Gastroesophageal sphincter (tissue), 4 donors: ENCODE data around the gene AATK. TPM values are rescaled to one million over a fixed set of nuclear protein-coding genes. Genes with fewer than 3 reads are reported as not detected.

Experiments used
- ATAC-seq: fragments of 150-250 bp; one replicate; pipeline ENCODE4 v1.9.1; 2016; ENCODE audit warnings: mild to moderate bottlenecking, moderate library complexity
- H3K27ac ChIP-seq, 4 donors: fragments of 200-600 bp; sonication (generic) in 3 of 4; 1 replicate in 3 of 4; 2 replicates in 1 of 4; pipeline ENCODE4 v1.5.1; 2016 to 2019
- H3K27me3 ChIP-seq: fragments of 200-600 bp; sonication (generic); one replicate; pipeline ENCODE4 v1.5.1; 2019
- H3K36me3 ChIP-seq, 2 donors: fragments of 200-600 bp; sonication (generic); one replicate each; pipeline ENCODE4 v1.5.1; 2019; ENCODE audit warnings: control low read depth in 1 of 2
- H3K4me1 ChIP-seq, 3 donors: fragments of 200-600 bp; sonication (generic); 1 replicate in 2 of 3; 2 replicates in 1 of 3; pipeline ENCODE4 v1.5.1; 2016 to 2019; ENCODE audit warnings: control low read depth in 2 of 3
- H3K4me3 ChIP-seq, 2 donors: fragments of 200-600 bp; sonication (generic); one replicate each; pipeline ENCODE4 v1.5.1; 2019; ENCODE audit warnings: mild to moderate bottlenecking in 1 of 2, moderate library complexity in 1 of 2
- H3K9me3 ChIP-seq, 3 donors: fragments of 200-600 bp; sonication (generic); one replicate each; pipeline ENCODE4 v1.5.1; 2017 to 2019; ENCODE audit warnings: control low read depth in 2 of 3
- CTCF ChIP-seq, 4 experiments: fragments of 200-600 bp in 2 of 4; fragments of 450-650 bp in 2 of 4; sonication (generic) in 1 of 4; IDR thresholded peaks; one replicate each; pipeline ENCODE4 v1.5.1; 2017 to 2019; ENCODE audit warnings: antibody characterized with exemption in 4 of 4, mild to moderate bottlenecking in 2 of 4, moderate library complexity in 2 of 4
- EP300 ChIP-seq: sonication (generic); formaldehyde crosslinking; IDR thresholded peaks from one replicate; pipeline ENCODE4 v1.6.1; 2017; ENCODE audit warnings: antibody characterized with exemption, mild to moderate bottlenecking
- POLR2A ChIP-seq, 2 donors: fragments of 450-650 bp; IDR thresholded peaks; one replicate each; pipeline ENCODE4 v1.6.1; 2017; ENCODE audit warnings: antibody characterized with exemption in 2 of 2, mild to moderate bottlenecking in 2 of 2, moderate library complexity in 1 of 2
- POLR2AphosphoS5 ChIP-seq: sonication (generic); formaldehyde crosslinking; IDR thresholded peaks from one replicate; pipeline ENCODE4 v1.6.1; 2017; ENCODE audit warnings: antibody characterized with exemption
- WGBS, 2 donors: methylation state at CpG; one replicate each; pipeline ENCODE4 v1.1.5; 2018; ENCODE audit warnings: low coverage in 1 of 2; 5-methylcytosine and 5-hydroxymethylcytosine counted together
- total RNA-seq, 4 donors: library from RNA; depleted of rRNA; stranded (reverse); fragments of >200 nt; gene quantifications; one replicate each; pipeline ENCODE4 v1.1.0, GENCODE V29; 2016

AATK gene
- total RNA-seq, 4 donors from 2014 or later, result 14.5 to 28.0 (median 22.1) TPM

- no peak for ATAC-seq
- H3K4me3 ChIP-seq, result no peak overlapping the region
- peaks cover 13% of the 10 kb centered on the region for H3K27me3 ChIP-seq
- H3K27ac ChIP-seq, result peak overlapping the region in 1 of 4 donors; percentile 80
- peaks cover 0 to 24% (median 3%) of the 10 kb centered on the region in 3 donors for H3K4me1 ChIP-seq
- H3K9me3 ChIP-seq, result no peaks in the 10 kb centered on the region
- peaks cover 0 to 27% of the 10 kb centered on the region in 2 donors for H3K36me3 ChIP-seq
- WGBS, 2 donors, result no CpG with 5 or more reads among the region's 45 CpGs
- TF ChIP-seq CTCF (IDR thresholded peaks at IDR 0.05) (no peak), POLR2AphosphoS5 (no peak)
Observed at GRCh38 chr17:81120695-81121621, 45.1 kb downstream of the AATK start.

- ATAC-seq, result no peak
- H3K4me1 ChIP-seq, result peaks cover 0 to 24% (median 3%) of the 10 kb centered on the region in 3 donors
- no peaks in the 10 kb centered on the region for H3K9me3 ChIP-seq
- peaks cover 0 to 36% of the 10 kb centered on the region in 2 donors for H3K36me3 ChIP-seq
- H3K4me3 ChIP-seq, result peak overlapping the region in 1 of 2 donors; percentile 39
- H3K27me3 ChIP-seq, result peaks cover 13% of the 10 kb centered on the region
- H3K27ac ChIP-seq, result peak overlapping the region in 3 of 4 donors; percentile 60 to 80 (median 60)
- TF ChIP-seq POLR2A (IDR thresholded peaks at IDR 0.05) (no peak), EP300 (no peak), CTCF (IDR thresholded peaks at IDR 0.05) (no peak), POLR2AphosphoS5 (no peak)
- no CpG with 5 or more reads among the region's 33 CpGs for WGBS, 2 donors
Observed at GRCh38 chr17:81120149-81120484, 45.9 kb downstream of the AATK start.

GRCh38 chr17:81119223-81120148, 46.5 kb downstream of the AATK start:
- Histone ChIP-seq H3K9me3 (no peaks in the 10 kb centered on the region), H3K4me1 (peaks cover 0 to 24% (median 3%) of the 10 kb centered on the region in 3 donors), H3K4me3 (peak overlapping the region; percentile 2 to 39), H3K36me3 (peaks cover 0 to 42% of the 10 kb centered on the region in 2 donors), H3K27ac (peak overlapping the region in 3 of 4 donors; percentile 60 to 80 (median 60)), H3K27me3 (peaks cover 13% of the 10 kb centered on the region)
- TF ChIP-seq CTCF (IDR thresholded peaks at IDR 0.05), result no peak
- TF ChIP-seq POLR2A (IDR thresholded peaks at IDR 0.05), result no peak
- TF ChIP-seq EP300, result no peak
- TF ChIP-seq POLR2AphosphoS5, result no peak
- 5% methylated on average over 4 of the region's 89 CpGs; no CpG with 5 or more reads in 1 of the 2 donors for WGBS, 2 donors
- ATAC-seq, result peak; percentile 64

GRCh38 chr17:81118308-81119221, 47.5 kb downstream of the AATK start:
- no peaks in the 10 kb centered on the region for H3K9me3 ChIP-seq
- no peak for ATAC-seq
- H3K4me3 ChIP-seq, result peak overlapping the region in 1 of 2 donors; percentile 39
- 44 to 80% methylated on average over 1 to 12 of the region's 24 CpGs for WGBS, 2 donors
- peaks cover 0 to 24% (median 3%) of the 10 kb centered on the region in 3 donors for H3K4me1 ChIP-seq
- peaks cover 0 to 44% of the 10 kb centered on the region in 2 donors for H3K36me3 ChIP-seq
- peak overlapping the region in 1 of 4 donors; percentile 80 for H3K27ac ChIP-seq
- TF ChIP-seq EP300 (no peak), POLR2A (IDR thresholded peaks at IDR 0.05) (no peak), POLR2AphosphoS5 (no peak), CTCF (IDR thresholded peaks at IDR 0.05) (no peak)
- H3K27me3 ChIP-seq, result peaks cover 13% of the 10 kb centered on the region
